K562 (cell line): Measurements from ENCODE around the gene ZNF562. TPM values are rescaled to one million over a fixed set of nuclear protein-coding genes. Genes with fewer than 3 reads are reported as not detected.

Source experiments
- BRD9 ChIP-seq: fragments of 450-650 bp; IDR thresholded peaks from 2 replicates; pipeline ENCODE4 v1.6.1; 2018; ENCODE audit warnings: low read depth; ENCODE audit not compliant: partially characterized antibody
- CREB1 ChIP-seq, 2 experiments: sonication (generic) in 1 of 2; formaldehyde crosslinking in 1 of 2; IDR thresholded peaks; 2 replicates each; pipeline versions ENCODE4 v1.6.1 to v1.8.0; 2012 to 2022; ENCODE audit warnings: inconsistent platforms in 1 of 2, mild to moderate bottlenecking in 1 of 2, missing genetic modification reagents in 1 of 2, moderate library complexity in 1 of 2
- E2F8 ChIP-seq: fragments of 450-650 bp; IDR thresholded peaks from 2 replicates; pipeline ENCODE4 v1.7.1; 2018; ENCODE audit warnings: mild to moderate bottlenecking, low read depth; ENCODE audit not compliant: partially characterized antibody
- ETV5 ChIP-seq: sonication (generic); formaldehyde crosslinking; IDR thresholded peaks from 2 replicates; pipeline ENCODE4 v1.4.0; 2020; ENCODE audit warnings: low read depth, mild to moderate bottlenecking, missing genetic modification reagents
- FOXK2 ChIP-seq, 2 experiments: fragments of 450-650 bp; IDR thresholded peaks in 1 of 2; conservative IDR thresholded peaks in 1 of 2; 2 replicates each; pipeline ENCODE4 v1.6.1; 2016; ENCODE audit warnings: low read depth in 2 of 2, mild to moderate bottlenecking in 1 of 2
- NR2C1 ChIP-seq, 2 experiments: fragments of 450-650 bp; IDR thresholded peaks; 2 replicates each; pipeline ENCODE4 v1.6.1; 2017; ENCODE audit warnings: mild to moderate bottlenecking in 2 of 2, antibody characterized with exemption in 1 of 2, inconsistent platforms in 1 of 2, missing compliant biosample characterization in 1 of 2, missing genetic modification characterization in 1 of 2
- THRAP3 ChIP-seq: fragments of 450-650 bp; IDR thresholded peaks from 2 replicates; pipeline ENCODE4 v1.6.1; 2016; ENCODE audit warnings: mild to moderate bottlenecking, inconsistent platforms, borderline replicate concordance
- polyA plus RNA-seq, 8 experiments: library from polyadenylated mRNA; depleted of rRNA in 4 of 8; stranded (reverse) in 5 of 8; unstranded in 3 of 8; fragments of >200 nt; fragmentation: Nextera tagmentation in 2 of 8; fragmentation: Illumina TruSeq in 1 of 8; extraction: Ambion mirVana in 2 of 8; extraction: Trizol in 1 of 8; gene quantifications; 2 replicates each; pipeline versions ENCODE4 v1.2.1 to v1.2.3, GENCODE V29; 2011 to 2014; ENCODE audit warnings: inconsistent platforms in 1 of 8, missing spikeins in 1 of 8
- total RNA-seq, 7 experiments: library from RNA; depleted of rRNA in 6 of 7; stranded (reverse); fragments of >200 nt in 6 of 7; fragmentation: Illumina TruSeq in 2 of 7; extraction: Trizol in 2 of 7; gene quantifications; 2 replicates each; pipeline versions ENCODE4 v1.2.1 to v1.2.3, GENCODE V29; 2011 to 2021; ENCODE audit warnings: low replicate concordance in 1 of 7
- TF ChIP-seq, protein P1 (sequence below), 3 experiments: fragments of 200-800 bp in 1 of 3; fragments of 250-450 bp in 1 of 3; fragments of 450-650 bp in 1 of 3; sonication (Bioruptor Pico) in 1 of 3; sonication (Bioruptor generic) in 1 of 3; formaldehyde crosslinking in 1 of 3; IDR thresholded peaks; 2 replicates each; pipeline versions ENCODE4 v1.6.1 to v1.8.0; 2016 to 2022; ENCODE audit warnings: mild to moderate bottlenecking in 2 of 3, missing genetic modification characterization in 2 of 3, missing compliant biosample characterization in 1 of 3, moderate library complexity in 1 of 3
- TF ChIP-seq, protein P2 (sequence below), 2 experiments: fragments of 450-650 bp; IDR thresholded peaks; 2 replicates each; pipeline ENCODE4 v1.6.1; 2018; ENCODE audit warnings: mild to moderate bottlenecking in 2 of 2, low read depth in 1 of 2; ENCODE audit not compliant: partially characterized antibody in 2 of 2
- TF ChIP-seq, protein P3 (sequence below): fragments of 450-650 bp; IDR thresholded peaks from 2 replicates; pipeline ENCODE4 v1.6.1; 2018; ENCODE audit warnings: mild to moderate bottlenecking, low read depth; ENCODE audit not compliant: partially characterized antibody

The ZNF562 gene
- total and polyA plus RNA-seq, 9 of the 15 experiments (the other 6 are each of a cell fraction or from before 2014, with no cell fraction given), result 11.8 to 46.9 (median 20.8) TPM

DNA sequence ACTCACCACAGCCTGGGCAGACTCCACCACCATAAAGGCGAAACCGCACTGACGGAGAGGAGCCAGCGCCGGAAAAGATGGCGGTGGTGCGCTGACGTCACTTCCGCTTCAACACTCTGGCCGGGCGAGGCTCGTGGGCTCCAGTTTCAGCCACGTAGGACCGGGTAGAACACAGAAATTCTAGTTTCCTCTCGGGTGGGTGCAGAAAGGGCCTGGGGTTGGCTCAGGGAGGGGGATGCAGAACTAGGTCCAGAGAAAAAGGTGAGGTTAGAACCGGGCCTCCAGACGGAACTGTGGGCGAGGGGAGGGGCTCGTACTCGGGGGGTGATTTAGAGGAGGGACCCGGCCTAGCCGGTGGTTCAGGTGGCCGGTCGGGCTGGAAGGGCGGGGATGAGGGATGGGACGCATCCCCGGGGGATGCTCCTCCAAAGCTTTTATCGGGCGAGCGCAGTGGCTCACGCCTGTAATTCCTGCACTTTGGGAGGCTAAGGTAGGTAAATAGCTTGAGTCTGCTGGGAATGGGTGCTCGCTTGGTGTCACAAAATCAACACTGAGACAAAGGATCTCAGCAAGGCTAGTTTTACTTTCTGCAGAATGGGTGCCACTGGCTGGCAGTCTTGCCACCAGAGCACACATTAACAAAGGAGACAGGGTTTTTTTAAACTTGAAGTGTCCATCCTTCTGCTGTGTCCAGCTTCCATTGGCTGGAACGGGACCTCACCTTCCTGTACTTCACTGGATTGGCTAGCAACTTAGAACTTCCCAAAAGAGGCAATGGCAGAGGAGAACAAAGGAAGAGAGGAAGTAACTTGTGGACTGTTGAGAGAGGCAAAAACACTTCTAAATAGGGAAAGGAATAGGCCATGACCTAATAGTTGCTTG lies 53.5 kb downstream of the ZNF562 start, which contains the start of gene ZNF561 (continued):
- TF ChIP-seq BRD9, result peak; percentile 70
- TF ChIP-seq, protein P1, sequence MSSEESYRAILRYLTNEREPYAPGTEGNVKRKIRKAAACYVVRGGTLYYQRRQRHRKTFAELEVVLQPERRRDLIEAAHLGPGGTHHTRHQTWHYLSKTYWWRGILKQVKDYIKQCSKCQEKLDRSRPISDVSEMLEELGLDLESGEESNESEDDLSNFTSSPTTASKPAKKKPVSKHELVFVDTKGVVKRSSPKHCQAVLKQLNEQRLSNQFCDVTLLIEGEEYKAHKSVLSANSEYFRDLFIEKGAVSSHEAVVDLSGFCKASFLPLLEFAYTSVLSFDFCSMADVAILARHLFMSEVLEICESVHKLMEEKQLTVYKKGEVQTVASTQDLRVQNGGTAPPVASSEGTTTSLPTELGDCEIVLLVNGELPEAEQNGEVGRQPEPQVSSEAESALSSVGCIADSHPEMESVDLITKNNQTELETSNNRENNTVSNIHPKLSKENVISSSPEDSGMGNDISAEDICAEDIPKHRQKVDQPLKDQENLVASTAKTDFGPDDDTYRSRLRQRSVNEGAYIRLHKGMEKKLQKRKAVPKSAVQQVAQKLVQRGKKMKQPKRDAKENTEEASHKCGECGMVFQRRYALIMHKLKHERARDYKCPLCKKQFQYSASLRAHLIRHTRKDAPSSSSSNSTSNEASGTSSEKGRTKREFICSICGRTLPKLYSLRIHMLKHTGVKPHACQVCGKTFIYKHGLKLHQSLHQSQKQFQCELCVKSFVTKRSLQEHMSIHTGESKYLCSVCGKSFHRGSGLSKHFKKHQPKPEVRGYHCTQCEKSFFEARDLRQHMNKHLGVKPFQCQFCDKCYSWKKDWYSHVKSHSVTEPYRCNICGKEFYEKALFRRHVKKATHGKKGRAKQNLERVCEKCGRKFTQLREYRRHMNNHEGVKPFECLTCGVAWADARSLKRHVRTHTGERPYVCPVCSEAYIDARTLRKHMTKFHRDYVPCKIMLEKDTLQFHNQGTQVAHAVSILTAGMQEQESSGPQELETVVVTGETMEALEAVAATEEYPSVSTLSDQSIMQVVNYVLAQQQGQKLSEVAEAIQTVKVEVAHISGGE (CRISPR knock-in tag; IDR thresholded peaks at IDR 0.05), result peak; percentile 95 to 99 (median 95); a peak in 5 of 6 replicates
- peak; percentile 89 for TF ChIP-seq CREB1 (IDR thresholded peaks at IDR 0.05)
- peak; percentile 95 for TF ChIP-seq CREB1 (CRISPR knock-in tag; IDR thresholded peaks at IDR 0.05)
- TF ChIP-seq THRAP3, result peak; percentile 86; the same call in 1 of the 2 replicates
- peak; percentile 67 to 79; a peak in 3 of 4 replicates for TF ChIP-seq FOXK2 (conservative IDR thresholded peaks at IDR 0.05 in 1 of 2, IDR thresholded peaks at IDR 0.05 in 1 of 2; ENCODE audit: low read depth in 2 of 2)
- TF ChIP-seq ETV5 (CRISPR knock-in tag), result peak; percentile 66; the same call in 1 of the 2 replicates
- TF ChIP-seq, protein P2, sequence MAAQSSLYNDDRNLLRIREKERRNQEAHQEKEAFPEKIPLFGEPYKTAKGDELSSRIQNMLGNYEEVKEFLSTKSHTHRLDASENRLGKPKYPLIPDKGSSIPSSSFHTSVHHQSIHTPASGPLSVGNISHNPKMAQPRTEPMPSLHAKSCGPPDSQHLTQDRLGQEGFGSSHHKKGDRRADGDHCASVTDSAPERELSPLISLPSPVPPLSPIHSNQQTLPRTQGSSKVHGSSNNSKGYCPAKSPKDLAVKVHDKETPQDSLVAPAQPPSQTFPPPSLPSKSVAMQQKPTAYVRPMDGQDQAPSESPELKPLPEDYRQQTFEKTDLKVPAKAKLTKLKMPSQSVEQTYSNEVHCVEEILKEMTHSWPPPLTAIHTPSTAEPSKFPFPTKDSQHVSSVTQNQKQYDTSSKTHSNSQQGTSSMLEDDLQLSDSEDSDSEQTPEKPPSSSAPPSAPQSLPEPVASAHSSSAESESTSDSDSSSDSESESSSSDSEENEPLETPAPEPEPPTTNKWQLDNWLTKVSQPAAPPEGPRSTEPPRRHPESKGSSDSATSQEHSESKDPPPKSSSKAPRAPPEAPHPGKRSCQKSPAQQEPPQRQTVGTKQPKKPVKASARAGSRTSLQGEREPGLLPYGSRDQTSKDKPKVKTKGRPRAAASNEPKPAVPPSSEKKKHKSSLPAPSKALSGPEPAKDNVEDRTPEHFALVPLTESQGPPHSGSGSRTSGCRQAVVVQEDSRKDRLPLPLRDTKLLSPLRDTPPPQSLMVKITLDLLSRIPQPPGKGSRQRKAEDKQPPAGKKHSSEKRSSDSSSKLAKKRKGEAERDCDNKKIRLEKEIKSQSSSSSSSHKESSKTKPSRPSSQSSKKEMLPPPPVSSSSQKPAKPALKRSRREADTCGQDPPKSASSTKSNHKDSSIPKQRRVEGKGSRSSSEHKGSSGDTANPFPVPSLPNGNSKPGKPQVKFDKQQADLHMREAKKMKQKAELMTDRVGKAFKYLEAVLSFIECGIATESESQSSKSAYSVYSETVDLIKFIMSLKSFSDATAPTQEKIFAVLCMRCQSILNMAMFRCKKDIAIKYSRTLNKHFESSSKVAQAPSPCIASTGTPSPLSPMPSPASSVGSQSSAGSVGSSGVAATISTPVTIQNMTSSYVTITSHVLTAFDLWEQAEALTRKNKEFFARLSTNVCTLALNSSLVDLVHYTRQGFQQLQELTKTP (IDR thresholded peaks at IDR 0.05; ENCODE audit: low read depth in 1 of 2, partially characterized antibody in 2 of 2), result peak in 1 of 2 experiments; percentile 82
- peak; percentile 93 for TF ChIP-seq E2F8
- TF ChIP-seq, protein P3, sequence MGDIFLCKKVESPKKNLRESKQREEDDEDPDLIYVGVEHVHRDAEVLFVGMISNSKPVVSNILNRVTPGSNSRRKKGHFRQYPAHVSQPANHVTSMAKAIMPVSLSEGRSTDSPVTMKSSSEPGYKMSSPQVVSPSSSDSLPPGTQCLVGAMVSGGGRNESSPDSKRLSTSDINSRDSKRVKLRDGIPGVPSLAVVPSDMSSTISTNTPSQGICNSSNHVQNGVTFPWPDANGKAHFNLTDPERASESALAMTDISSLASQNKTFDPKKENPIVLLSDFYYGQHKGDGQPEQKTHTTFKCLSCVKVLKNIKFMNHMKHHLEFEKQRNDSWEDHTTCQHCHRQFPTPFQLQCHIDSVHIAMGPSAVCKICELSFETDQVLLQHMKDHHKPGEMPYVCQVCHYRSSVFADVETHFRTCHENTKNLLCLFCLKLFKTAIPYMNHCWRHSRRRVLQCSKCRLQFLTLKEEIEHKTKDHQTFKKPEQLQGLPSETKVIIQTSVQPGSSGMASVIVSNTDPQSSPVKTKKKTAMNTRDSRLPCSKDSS, result peak; percentile 95
- peak; percentile 88 for TF ChIP-seq NR2C1 (IDR thresholded peaks at IDR 0.05)
- TF ChIP-seq NR2C1 (tag; IDR thresholded peaks at IDR 0.05), result peak; percentile 77
